ENCODE measurements around the gene CPO. TPM values are rescaled to one million over a fixed set of nuclear protein-coding genes. Genes with fewer than 3 reads are reported as not detected.

The CPO gene
- total RNA-seq, 1 donor, result not detected

Other genes starting within 250 kb of the CPO start
- not detected in 2 replicates for gene DYTN, start 221.1 kb upstream of the CPO start, total RNA-seq
- 0.88 and 2.2 TPM in 2 replicates for gene MDH1B, start 174.2 kb upstream of the CPO start, total RNA-seq
- gene FASTKD2, start 173.9 kb upstream of the CPO start, total RNA-seq, result 35.8 and 39.2 TPM in 2 replicates
- 31.1 and 38.9 TPM in 2 replicates for gene KLF7, start 226.4 kb downstream of the CPO start, total RNA-seq